Adrenal gland (tissue), 5 donors: ENCODE measurements around the gene CMKLR1.

Experiments
- CTCF ChIP-seq, 6 experiments: fragments of 450-650 bp in 4 of 6; fragments of 200-600 bp in 2 of 6; sonication (generic) in 1 of 6; IDR thresholded peaks; 1 replicate in 5 of 6; 2 replicates in 1 of 6; pipeline versions ENCODE4 v1.5.1 to v1.8.0; 2016 to 2021; ENCODE audit warnings: antibody characterized with exemption in 6 of 6, mild to moderate bottlenecking in 2 of 6, moderate library complexity in 1 of 6
- POLR2A ChIP-seq, 2 donors: fragments of 450-650 bp; IDR thresholded peaks; one replicate each; pipeline ENCODE4 v1.6.1; 2017; ENCODE audit warnings: antibody characterized with exemption in 2 of 2, mild to moderate bottlenecking in 2 of 2, moderate library complexity in 1 of 2
- donor health status: DM: no; HTN: no; CAD: no.

GRCh38 chr12:108378926-108379325 lies 39.8 kb upstream of the CMKLR1 start:
- TF ChIP-seq CTCF (IDR thresholded peaks at IDR 0.05) (no peak), POLR2A (IDR thresholded peaks at IDR 0.05) (no peak)
